Activated CD4-positive, alpha-beta T cell treated with anti-CD3 and anti-CD28 coated beads, Interleukin-2, Interleukin-4, amounts not matched to agents 100 ng/mL and 50 ng/mL, durations not matched to agents 16 hours and 8 hours (primary cell): Measurements from ENCODE around the gene RASA3.
"Not testable (repeated sequence)": the region's sequence is repeated elsewhere in the genome, so short reads cannot be mapped to it uniquely, and the experiment has no call there.

Experiments
- DNase-seq: peaks from one replicate; pipeline ENCODE4 v3.0.0-alpha.2; 2020; ENCODE audit warnings: low spot score

Gene RASA3

GRCh38 chr13:114100446-114101357 lies 31.7 kb downstream of the RASA3 start:
- no peak for DNase-seq

DNA sequence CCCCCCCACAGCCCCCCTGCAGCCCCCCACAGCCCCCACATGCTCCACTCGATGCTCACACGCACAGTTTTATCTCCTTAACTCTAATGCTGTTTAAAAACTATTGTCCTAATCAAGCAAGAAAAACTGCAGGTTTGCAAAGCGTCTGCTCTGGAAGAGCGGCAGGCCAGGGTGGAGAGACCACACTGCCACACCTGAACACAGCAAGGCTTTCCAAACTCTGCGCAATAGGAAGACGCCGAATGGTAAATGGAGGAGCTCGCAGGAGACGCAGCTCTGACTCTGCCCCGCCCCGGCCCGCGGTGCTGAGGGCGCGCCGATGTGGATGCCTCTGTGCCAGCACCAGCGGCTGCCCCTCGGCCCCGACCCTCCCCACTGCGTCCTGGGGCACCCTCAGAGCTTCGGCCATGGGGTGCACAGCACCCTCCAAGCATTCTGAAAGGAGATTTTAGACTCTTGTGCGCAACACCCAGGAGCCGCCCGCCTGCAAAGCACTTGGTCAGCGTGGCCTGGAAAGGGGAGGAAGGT lies 32.4 kb downstream of the RASA3 start:
- no peak for DNase-seq

GRCh38 chr13:114099191-114099590 lies 33.2 kb downstream of the RASA3 start:
- no peak for DNase-seq

- DNase-seq: not testable (repeated sequence)
Observed at GRCh38 chr13:114098689-114099056, 33.8 kb downstream of the RASA3 start.

- no peak for DNase-seq
Observed at GRCh38 chr13:114097893-114098688, 34.3 kb downstream of the RASA3 start.

DNA sequence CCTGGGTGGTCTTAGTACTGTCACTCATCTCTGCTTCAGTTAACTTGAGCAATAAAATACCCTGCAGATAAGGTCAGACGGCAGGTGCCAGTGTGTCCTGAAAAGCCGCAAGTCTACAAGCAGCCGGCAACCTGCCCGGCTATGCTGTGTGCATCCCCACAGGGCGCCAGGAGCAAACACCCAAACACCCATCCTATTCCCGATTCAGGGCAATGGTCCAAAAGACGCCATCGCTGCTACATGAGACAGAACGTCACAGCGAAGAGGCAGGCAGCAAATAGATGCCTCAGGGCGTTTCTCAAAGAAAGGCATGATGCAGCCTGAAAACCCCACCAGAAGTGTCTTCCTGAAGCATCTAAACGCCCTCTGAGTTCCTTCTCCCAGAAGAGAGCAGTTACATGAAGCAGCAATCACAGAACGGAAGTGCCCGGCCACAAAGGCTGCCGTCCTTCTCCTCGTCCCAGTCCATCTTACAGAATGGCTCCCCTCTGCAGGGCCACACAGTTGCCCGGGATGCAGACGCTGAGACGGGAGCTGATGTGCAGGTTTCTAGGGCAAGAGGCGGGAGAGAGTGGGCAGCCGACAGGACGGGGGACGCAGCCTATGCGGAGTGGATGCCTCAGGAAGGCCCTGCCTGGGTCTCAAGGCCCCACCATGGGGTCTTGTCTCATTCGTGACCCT lies 35.1 kb downstream of the RASA3 start:
- DNase-seq: no peak

DNA sequence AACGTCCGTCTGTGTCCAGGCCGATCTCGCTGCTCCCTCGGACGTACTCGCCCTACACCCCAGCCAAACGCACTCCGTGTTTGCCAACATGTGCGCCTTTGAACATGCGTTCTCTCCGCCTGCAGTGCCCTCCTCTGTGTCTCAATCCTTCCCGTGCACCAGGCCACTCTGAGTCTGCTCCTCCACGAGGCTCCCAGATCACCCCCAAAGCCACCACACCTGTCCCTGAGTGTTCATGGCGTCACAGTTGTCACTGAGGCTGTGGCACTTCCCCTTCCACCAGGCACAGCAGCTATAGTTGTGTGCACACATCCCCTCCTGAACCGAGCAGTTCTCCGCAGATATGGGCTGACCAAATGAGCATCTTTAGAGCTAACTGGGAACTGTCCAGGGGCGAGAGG lies 35.6 kb downstream of the RASA3 start:
- DNase-seq: no peak

- no peak for DNase-seq
Observed at GRCh38 chr13:114096031-114096485, 36.4 kb downstream of the RASA3 start.

GRCh38 chr13:114095486-114095885 lies 36.9 kb downstream of the RASA3 start:
- DNase-seq: no peak

GRCh38 chr13:114093118-114093517 lies 39.3 kb downstream of the RASA3 start:
- DNase-seq: no peak

GRCh38 chr13:114092468-114092867 lies 40.0 kb downstream of the RASA3 start:
- DNase-seq: no peak

- no peak for DNase-seq
Observed at GRCh38 chr13:114090476-114090875, 41.9 kb downstream of the RASA3 start.

- DNase-seq: no peak
Observed at GRCh38 chr13:114089751-114090400, 42.5 kb downstream of the RASA3 start.

- no peak for DNase-seq
Observed at GRCh38 chr13:114089341-114089740, 43.1 kb downstream of the RASA3 start.

DNA sequence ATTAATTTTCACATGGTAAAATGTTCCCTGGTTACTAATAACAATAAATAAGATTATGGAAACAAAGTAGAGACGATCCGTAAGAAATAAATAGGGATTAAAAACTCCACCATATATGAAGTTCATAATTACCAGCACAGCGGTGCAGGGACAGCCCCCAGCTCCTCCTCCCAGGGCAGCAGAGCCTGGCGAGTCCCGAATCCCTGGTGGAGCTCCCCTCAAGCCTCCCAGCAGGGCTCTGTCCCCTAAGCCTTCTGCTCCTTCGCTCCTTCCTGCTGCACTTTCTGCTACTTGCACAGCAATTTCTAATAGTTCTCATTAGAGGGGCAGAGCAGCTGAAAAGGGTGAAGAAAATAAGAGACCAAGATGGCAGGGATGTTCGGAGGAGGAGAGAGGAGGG lies 43.6 kb downstream of the RASA3 start:
- DNase-seq: no peak

GRCh38 chr13:114088234-114088633 lies 44.2 kb downstream of the RASA3 start:
- no peak for DNase-seq

GRCh38 chr13:114087430-114087829 lies 45.0 kb downstream of the RASA3 start:
- DNase-seq: no peak

DNA sequence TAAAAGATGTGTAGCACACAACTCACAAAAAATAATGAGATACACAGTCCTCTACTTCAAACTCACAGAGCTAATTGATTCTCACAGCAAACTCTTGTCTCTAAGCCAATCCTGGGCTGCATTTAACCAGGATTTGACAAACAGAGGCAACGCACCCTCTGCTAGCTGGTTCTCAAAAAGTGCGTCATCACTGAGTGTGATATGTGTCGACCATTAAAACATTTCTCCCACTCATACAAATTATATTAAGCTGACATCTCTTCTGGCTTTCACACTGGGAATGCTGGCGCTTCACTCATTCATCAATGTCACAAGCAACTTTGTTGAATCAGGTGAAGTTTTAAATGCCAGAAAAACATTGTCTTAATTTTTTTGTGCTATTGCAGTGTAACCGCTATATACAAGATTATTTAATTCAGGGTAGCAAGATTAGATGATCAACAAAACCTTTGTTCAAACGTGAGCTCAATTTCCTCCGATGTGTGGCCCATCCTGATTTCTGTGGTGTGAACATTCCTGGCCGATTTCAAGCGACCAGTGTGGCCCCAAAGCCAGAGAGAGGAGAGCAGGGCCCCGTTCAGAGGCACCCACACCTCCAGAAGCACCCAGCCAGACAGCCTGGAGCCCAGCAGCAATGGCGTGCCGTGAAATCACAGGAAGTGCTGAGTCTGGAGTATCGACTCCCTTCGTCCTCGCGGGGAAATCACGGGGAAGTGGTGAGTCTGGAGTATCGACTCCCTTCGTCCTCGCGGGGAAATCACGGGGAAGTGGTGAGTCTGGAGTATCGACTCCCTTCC lies 49.4 kb downstream of the RASA3 start:
- DNase-seq: no peak

GRCh38 chr13:114081761-114082681 lies 50.4 kb downstream of the RASA3 start:
- DNase-seq: no peak
